Endothelial cell of umbilical vein (primary cell): ENCODE measurements around the gene COQ8A. TPM values are rescaled to one million over a fixed set of nuclear protein-coding genes. Genes with fewer than 3 reads are reported as not detected.

Source experiments
- BruUV-seq: library from RNA; stranded (reverse); fragments of 400-500 nt; replicated peaks from 2 replicates; lab custom pipeline; 2021; lab: Mats Ljungman, UMichigan
- CTCF ChIA-PET: fragments of 300-600, 350-600 bp; sonication (Branson Sonifier 250); formaldehyde crosslinking; loops from one replicate; lab custom pipeline; 2021; ENCODE audit warnings: antibody characterized with exemption, inconsistent platforms; lab: Charles Lee
- POLR2A ChIA-PET: fragments of 300-600, 350-600 bp; sonication (Branson Sonifier 250); formaldehyde crosslinking; loops from one replicate; lab custom pipeline; 2021; ENCODE audit warnings: antibody characterized with exemption, inconsistent platforms; lab: Charles Lee
- DNase-seq: peaks from one replicate; pipeline ENCODE4 v3.0.0-alpha.2; 2011; ENCODE audit warnings: low read depth, low spot score
- FAIRE-seq: peaks from 2 replicates; lab custom pipeline; 2011; peaks lifted over from hg19 to GRCh38; lab: Jason Lieb, UNC
- H2AFZ ChIP-seq: 2 replicates; pipeline ENCODE4 v1.6.0; 2012; ENCODE audit warnings: low read depth, low read length, control low read depth, inconsistent platforms
- H3K27ac ChIP-seq: 2 replicates; pipeline ENCODE4 v1.5.1; 2011; ENCODE audit warnings: low read depth, mild to moderate bottlenecking, control low read depth, low read length, moderate library complexity; ENCODE audit not compliant: insufficient read depth
- H3K27me3 ChIP-seq, 2 experiments: 2 replicates each; pipeline versions ENCODE4 v1.6.0 to v1.6.1; 2011; ENCODE audit warnings: low read length in 2 of 2, mixed read lengths in 1 of 2; ENCODE audit not compliant: control insufficient read depth in 2 of 2, insufficient read depth in 2 of 2
- H3K36me3 ChIP-seq, 2 experiments: 2 replicates in 1 of 2; 3 replicates in 1 of 2; pipeline ENCODE4 v1.5.1; 2011; ENCODE audit warnings: low read length in 2 of 2, mild to moderate bottlenecking in 1 of 2, moderate library complexity in 1 of 2; ENCODE audit not compliant: control insufficient read depth in 2 of 2, insufficient read depth in 2 of 2; ENCODE audit errors: extremely low read depth in 1 of 2
- H3K4me1 ChIP-seq: 3 replicates; pipeline ENCODE4 v1.5.1; 2011; ENCODE audit warnings: mild to moderate bottlenecking, low read length; ENCODE audit not compliant: control insufficient read depth, insufficient read depth; ENCODE audit errors: extremely low read depth
- H3K4me2 ChIP-seq: 2 replicates; pipeline ENCODE4 v1.6.1; 2011; ENCODE audit warnings: low read length, control low read depth, mixed read lengths; ENCODE audit not compliant: insufficient read depth
- H3K4me3 ChIP-seq, 3 experiments: fragments of 200-600 bp in 1 of 3; sonication (generic), shearing (Covaris generic) in 1 of 3; replicated peaks in 1 of 3; 2 replicates each; pipeline ENCODE4 v1.5.1; 2011 to 2016; ENCODE audit warnings: control low read depth in 3 of 3, low read length in 3 of 3, mild to moderate bottlenecking in 2 of 3, inconsistent platforms in 1 of 3, low read depth in 1 of 3, moderate library complexity in 1 of 3; ENCODE audit not compliant: insufficient read depth in 1 of 3
- H3K79me2 ChIP-seq: 2 replicates; pipeline ENCODE4 v1.6.0; 2012; ENCODE audit warnings: low read length, inconsistent platforms; ENCODE audit not compliant: control insufficient read depth, insufficient read depth
- H3K9ac ChIP-seq: replicated peaks from 2 replicates; pipeline ENCODE3; 2011; ENCODE audit warnings: low read length, control low read depth; ENCODE audit not compliant: insufficient read depth; ENCODE audit errors: extremely low read depth
- H3K9me1 ChIP-seq: replicated peaks from 3 replicates; pipeline ENCODE4 v1.6.0; 2011; ENCODE audit warnings: mild to moderate bottlenecking, low read length; ENCODE audit not compliant: control insufficient read depth, insufficient read depth; ENCODE audit errors: extremely low read depth
- H3K9me3 ChIP-seq: replicated peaks from 2 replicates; pipeline ENCODE4 v1.5.1; 2012; ENCODE audit warnings: low read length, inconsistent platforms; ENCODE audit not compliant: control insufficient read depth, insufficient read depth
- H4K20me1 ChIP-seq: replicated peaks from 2 replicates; pipeline ENCODE3; 2011; ENCODE audit warnings: mild to moderate bottlenecking, low read length; ENCODE audit not compliant: control insufficient read depth, insufficient read depth; ENCODE audit errors: extremely low read depth
- EZH2 ChIP-seq: IDR thresholded peaks from 2 replicates; pipeline ENCODE4 v1.6.1; 2012; ENCODE audit warnings: borderline replicate concordance, low read depth, mild to moderate bottlenecking, moderate library complexity, low read length, inconsistent platforms; ENCODE audit not compliant: severe bottlenecking
- FOS ChIP-seq: IDR thresholded peaks from 2 replicates; pipeline ENCODE4 v1.6.1; 2011; ENCODE audit warnings: mild to moderate bottlenecking, low read length, moderate library complexity, borderline replicate concordance; ENCODE audit not compliant: insufficient read depth
- GATA2 ChIP-seq: IDR thresholded peaks from 2 replicates; pipeline ENCODE4 v1.7.0; 2011; ENCODE audit warnings: low read depth, mild to moderate bottlenecking, moderate library complexity, mixed read lengths, low read length; ENCODE audit not compliant: insufficient read length, insufficient read depth
- JUN ChIP-seq: IDR thresholded peaks from 2 replicates; pipeline ENCODE4 v1.6.1; 2011; ENCODE audit warnings: borderline replicate concordance, low read depth; ENCODE audit not compliant: insufficient read length, insufficient read depth
- MYC ChIP-seq: IDR thresholded peaks from one replicate; pipeline ENCODE4 v1.6.1; 2011; ENCODE audit warnings: mild to moderate bottlenecking, low read depth, low read length
- POLR2A ChIP-seq: IDR thresholded peaks from 2 replicates; pipeline ENCODE4 v1.6.1; 2012; ENCODE audit warnings: low read depth, mild to moderate bottlenecking, control low read depth, low read length
- POLR2AphosphoS5 ChIP-seq: IDR thresholded peaks from 2 replicates; pipeline ENCODE4 v1.6.1; 2012; ENCODE audit warnings: low read depth, mild to moderate bottlenecking, control low read depth, low read length, moderate library complexity; ENCODE audit not compliant: insufficient read depth
- dilution Hi-C: fragments of 300-500 bp; cut with MboI; formaldehyde crosslinking; loops from one replicate; pipeline ENCODE4 v1.15.0; 2019; ENCODE audit warnings: low sequenced_read_pairs; ENCODE audit not compliant: extremely low pct_ligation_motif_present
- intact Hi-C: fragments of 100-400 bp; cut with micrococcal nuclease; formaldehyde crosslinking; loops from one replicate; pipeline ENCODE4 v1.10.0; 2022
- polyA plus RNA-seq, 4 experiments: library from polyadenylated mRNA; depleted of rRNA in 3 of 4; stranded (reverse) in 3 of 4; unstranded in 1 of 4; fragments of >200 nt; gene quantifications; 2 replicates each; pipeline versions ENCODE4 v1.2.1 to v1.2.3, GENCODE V29; 2011 to 2012; ENCODE audit warnings: missing spikeins in 1 of 4
- total RNA-seq: library from RNA; stranded (reverse); gene quantifications from 2 replicates; pipeline ENCODE4 v1.2.3, GENCODE V29; 2021
- TF ChIP-seq, protein P1 (sequence below), 2 donors: IDR thresholded peaks; 1 replicate in 1 of 2; 2 replicates in 1 of 2; pipeline ENCODE4 v1.5.1; 2011; ENCODE audit warnings: low read length in 2 of 2, mild to moderate bottlenecking in 2 of 2, moderate library complexity in 2 of 2, control low read depth in 1 of 2, inconsistent platforms in 1 of 2, low read depth in 1 of 2; ENCODE audit not compliant: insufficient read depth in 1 of 2; ENCODE audit errors: extremely low read depth in 1 of 2
- TF ChIP-seq, protein P2 (sequence below): IDR thresholded peaks from 2 replicates; pipeline ENCODE4 v1.6.1; 2011; ENCODE audit not compliant: insufficient read depth, insufficient read length

The COQ8A gene
- total and polyA plus RNA-seq, 2 donors (not counting 3 experiments of a cell fraction or from before 2014, with no cell fraction given): 6.8 to 9.4 TPM

GRCh38 chr1:226898246-226898645 is 41.8 kb upstream of the COQ8A start:
- no TSS peak for BruUV-seq
- dilution Hi-C loops: no loop called here
- POLR2A ChIA-PET: no interaction called here
- Histone ChIP-seq H3K4me3 (no peak overlapping the region), H3K79me2 (no peaks in the 10 kb centered on the region), H3K4me1 (no peaks in the 10 kb centered on the region), H3K9me1 (no peaks in the 10 kb centered on the region), H3K36me3 (peaks cover 0 to 1% of the 10 kb centered on the region in 2 experiments), H3K4me2 (no peak overlapping the region), H3K27me3 (no peaks in the 10 kb centered on the region), H3K9me3 (no peaks in the 10 kb centered on the region), H4K20me1 (no peaks in the 10 kb centered on the region), H3K9ac (no peak overlapping the region), H2AFZ (no peak overlapping the region), H3K27ac (no peak overlapping the region)
- TF ChIP-seq JUN (no peak), MYC (no peak), GATA2 (no peak), EZH2 (no peak), POLR2AphosphoS5 (no peak), POLR2A (no peak), FOS (no peak)
- TF ChIP-seq, protein P1, sequence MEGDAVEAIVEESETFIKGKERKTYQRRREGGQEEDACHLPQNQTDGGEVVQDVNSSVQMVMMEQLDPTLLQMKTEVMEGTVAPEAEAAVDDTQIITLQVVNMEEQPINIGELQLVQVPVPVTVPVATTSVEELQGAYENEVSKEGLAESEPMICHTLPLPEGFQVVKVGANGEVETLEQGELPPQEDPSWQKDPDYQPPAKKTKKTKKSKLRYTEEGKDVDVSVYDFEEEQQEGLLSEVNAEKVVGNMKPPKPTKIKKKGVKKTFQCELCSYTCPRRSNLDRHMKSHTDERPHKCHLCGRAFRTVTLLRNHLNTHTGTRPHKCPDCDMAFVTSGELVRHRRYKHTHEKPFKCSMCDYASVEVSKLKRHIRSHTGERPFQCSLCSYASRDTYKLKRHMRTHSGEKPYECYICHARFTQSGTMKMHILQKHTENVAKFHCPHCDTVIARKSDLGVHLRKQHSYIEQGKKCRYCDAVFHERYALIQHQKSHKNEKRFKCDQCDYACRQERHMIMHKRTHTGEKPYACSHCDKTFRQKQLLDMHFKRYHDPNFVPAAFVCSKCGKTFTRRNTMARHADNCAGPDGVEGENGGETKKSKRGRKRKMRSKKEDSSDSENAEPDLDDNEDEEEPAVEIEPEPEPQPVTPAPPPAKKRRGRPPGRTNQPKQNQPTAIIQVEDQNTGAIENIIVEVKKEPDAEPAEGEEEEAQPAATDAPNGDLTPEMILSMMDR (IDR thresholded peaks at IDR 0.05; ENCODE audit: extremely low read depth in 1 of 2, insufficient read depth in 1 of 2, low read depth in 1 of 2, low read length in 2 of 2): no peak
- TF ChIP-seq, protein P2, sequence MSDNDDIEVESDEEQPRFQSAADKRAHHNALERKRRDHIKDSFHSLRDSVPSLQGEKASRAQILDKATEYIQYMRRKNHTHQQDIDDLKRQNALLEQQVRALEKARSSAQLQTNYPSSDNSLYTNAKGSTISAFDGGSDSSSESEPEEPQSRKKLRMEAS: no peak
- intact Hi-C loops: no loop called here
- CTCF ChIA-PET: interaction anchor here (0.5 kb wide), 1 partner anchor 549 kb away, joined by 3 read pairs; no protein-coding TSS in a partner anchor
- FAIRE-seq (no peak), DNase-seq (no peak)
